Measurements from ENCODE around the gene SLC17A2. TPM values are rescaled to one million over a fixed set of nuclear protein-coding genes. Genes with fewer than 3 reads are reported as not detected.

Gene SLC17A2
- total RNA-seq, 2 experiments from 2014 or later = not detected

DNA sequence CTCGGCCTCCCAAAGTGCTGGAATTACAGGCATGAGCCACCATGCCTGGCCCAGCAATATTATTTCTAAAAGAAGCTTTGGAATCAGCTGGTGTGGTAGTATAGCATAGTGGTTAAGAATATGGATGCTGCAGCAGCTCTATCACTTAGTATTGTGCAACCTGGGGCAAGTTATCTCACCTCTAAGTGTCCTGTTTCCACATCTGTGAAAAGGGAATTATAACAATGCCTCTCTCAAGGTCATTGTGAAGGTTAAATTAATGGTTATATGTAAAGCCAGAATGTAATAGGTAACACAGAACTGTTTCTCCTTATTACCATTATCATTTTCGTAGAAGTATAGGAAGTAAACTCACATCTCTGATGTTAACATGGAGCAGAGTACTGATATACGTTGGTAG is 14.2 kb downstream of the SLC17A2 start:
- Mint-ChIP-seq H3K27me3 (no peaks in the 10 kb centered on the region), H3K4me1 (peaks cover 13% of the 10 kb centered on the region), H3K9me3 (no peaks in the 10 kb centered on the region), H3K36me3 (peaks cover 1% of the 10 kb centered on the region), H3K4me3 (no peak overlapping the region), H3K27ac (no peak overlapping the region)
- DNase-seq = no peak

DNA sequence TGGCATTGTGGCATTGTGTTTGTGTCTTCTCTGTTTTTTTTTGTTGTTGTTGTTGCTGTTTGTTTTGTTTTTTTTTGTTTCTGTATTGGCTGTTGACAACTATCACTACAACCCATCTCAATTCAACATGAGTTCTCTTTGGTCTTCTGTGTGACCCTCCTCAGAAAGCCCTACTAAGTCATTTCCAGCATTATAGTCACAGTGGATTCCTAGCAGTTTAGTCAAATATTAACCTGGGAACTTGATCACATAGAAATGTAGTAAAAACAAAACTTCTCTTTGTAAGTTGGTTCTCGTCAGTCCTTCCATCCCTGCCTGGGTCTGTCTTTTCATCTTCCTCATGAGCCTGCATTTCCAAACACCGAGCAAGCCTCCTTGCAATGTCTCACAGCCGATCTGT is 16.8 kb downstream of the SLC17A2 start:
- H3K27ac Mint-ChIP-seq = no peak overlapping the region
- H3K27me3 Mint-ChIP-seq = no peaks in the 10 kb centered on the region
- H3K4me1 Mint-ChIP-seq = peaks cover 13% of the 10 kb centered on the region
- peaks cover 1% of the 10 kb centered on the region for H3K36me3 Mint-ChIP-seq
- no peak overlapping the region for H3K4me3 Mint-ChIP-seq
- DNase-seq = no peak
- no peaks in the 10 kb centered on the region for H3K9me3 Mint-ChIP-seq

DNA sequence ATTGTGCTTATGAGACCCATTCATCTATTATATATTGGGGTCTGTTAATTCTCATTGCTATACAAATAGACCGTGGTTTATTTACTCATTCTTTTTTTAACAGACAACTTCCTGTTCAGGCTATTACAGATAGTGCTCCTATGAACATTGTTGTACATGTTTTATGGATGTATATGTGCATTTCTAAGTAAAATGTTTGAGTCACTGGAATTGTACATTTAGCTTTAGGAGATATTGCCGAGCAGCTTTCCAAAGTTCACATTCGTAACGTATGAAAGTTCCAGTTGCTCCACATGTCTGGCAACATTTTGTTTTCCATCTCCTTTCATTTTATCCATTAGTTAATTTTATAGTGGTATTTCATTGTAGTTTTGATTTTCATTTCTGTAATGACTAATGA is 19.1 kb downstream of the SLC17A2 start:
- no peaks in the 10 kb centered on the region for H3K9me3 Mint-ChIP-seq
- no peak overlapping the region for H3K27ac Mint-ChIP-seq
- no peak for DNase-seq
- peaks cover 9% of the 10 kb centered on the region for H3K4me1 Mint-ChIP-seq
- no peaks in the 10 kb centered on the region for H3K27me3 Mint-ChIP-seq
- H3K4me3 Mint-ChIP-seq = no peak overlapping the region
- H3K36me3 Mint-ChIP-seq = peaks cover 1% of the 10 kb centered on the region

DNA sequence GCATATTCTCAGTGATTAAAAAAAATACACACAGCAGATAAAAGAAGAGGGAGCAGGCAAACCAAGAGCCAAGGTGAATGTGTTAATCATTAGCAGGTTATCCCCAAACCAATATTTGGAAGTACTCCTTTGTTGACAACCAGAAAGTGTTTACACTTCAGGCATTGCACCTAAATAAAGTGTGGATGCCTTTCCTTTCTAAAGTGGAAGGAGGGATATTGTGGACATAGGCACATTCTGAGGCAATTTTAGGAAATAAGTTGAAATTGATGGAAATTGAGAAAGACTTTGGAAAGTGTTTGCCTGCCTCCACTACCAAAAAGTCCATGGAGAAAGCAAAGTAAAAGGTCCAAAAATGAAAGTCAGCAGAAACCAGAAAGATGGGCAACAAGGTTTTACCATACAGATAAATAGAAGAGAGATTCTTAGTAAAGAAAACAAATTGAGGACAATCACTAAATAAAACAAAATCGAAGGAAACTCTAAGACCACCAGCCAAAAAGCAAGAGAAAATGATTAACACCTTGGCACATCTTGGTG is 22.9 kb downstream of the SLC17A2 start:
- Mint-ChIP-seq H3K4me3 (no peak overlapping the region), H3K36me3 (no peaks in the 10 kb centered on the region), H3K27ac (no peak overlapping the region), H3K27me3 (peaks cover 6% of the 10 kb centered on the region), H3K9me3 (no peaks in the 10 kb centered on the region), H3K4me1 (peaks cover 9% of the 10 kb centered on the region)
- no peak for DNase-seq

DNA sequence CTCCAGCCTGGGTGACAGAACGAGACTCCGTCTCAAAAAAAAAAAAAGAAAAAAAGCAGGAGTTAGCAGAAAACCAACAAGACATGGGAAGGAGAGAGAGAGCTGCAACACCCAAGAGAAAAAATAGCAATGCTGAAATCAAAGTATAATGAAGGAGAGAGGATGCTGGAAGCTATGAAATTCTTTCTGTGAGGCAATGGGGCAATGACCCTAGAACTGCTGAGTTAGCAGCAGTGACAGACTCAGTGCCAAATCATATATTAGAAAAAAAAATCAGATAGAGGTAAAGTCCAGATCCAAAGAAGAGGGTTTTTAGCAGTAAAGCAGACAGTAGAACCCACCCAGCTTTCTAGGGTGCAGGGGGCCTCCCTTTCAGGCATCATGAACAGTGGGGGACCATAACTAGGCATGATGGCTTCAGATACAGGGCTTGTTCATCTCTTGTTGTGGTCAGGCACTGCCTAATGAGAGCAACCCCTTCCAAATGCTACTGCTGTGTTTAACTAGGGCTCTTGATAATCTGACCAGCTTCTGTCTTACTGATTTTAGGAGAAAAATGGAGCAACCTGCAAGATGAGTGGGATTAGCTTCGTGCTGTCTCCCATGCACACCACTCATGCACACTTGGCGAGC is 26.9 kb downstream of the SLC17A2 start:
- no peak for DNase-seq
- Mint-ChIP-seq H3K4me1 (peaks cover 11% of the 10 kb centered on the region), H3K27me3 (peaks cover 6% of the 10 kb centered on the region), H3K4me3 (no peak overlapping the region), H3K27ac (no peak overlapping the region), H3K9me3 (no peaks in the 10 kb centered on the region), H3K36me3 (no peaks in the 10 kb centered on the region)

DNA sequence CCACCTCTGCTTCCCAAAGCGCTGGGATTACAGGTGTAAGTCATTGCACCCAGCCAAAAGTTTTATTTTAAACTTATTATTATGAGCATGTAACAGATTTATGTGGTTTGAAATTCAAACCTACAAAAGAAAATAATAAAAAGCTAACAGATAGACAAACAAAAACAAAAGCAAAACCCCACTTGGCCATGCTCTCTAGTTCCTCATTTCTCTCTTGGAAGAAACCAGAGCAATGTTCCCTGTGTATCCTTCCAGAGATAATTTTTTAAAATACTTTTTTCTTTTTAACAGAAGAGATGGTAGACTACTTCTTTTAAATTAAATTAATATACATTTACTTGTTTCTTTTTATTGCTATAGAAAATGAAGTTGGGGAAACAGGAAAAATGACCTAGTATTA is 28.4 kb downstream of the SLC17A2 start:
- H3K27ac Mint-ChIP-seq = no peak overlapping the region
- H3K36me3 Mint-ChIP-seq = no peaks in the 10 kb centered on the region
- peaks cover 7% of the 10 kb centered on the region for H3K4me1 Mint-ChIP-seq
- DNase-seq = no peak
- H3K9me3 Mint-ChIP-seq = no peaks in the 10 kb centered on the region
- no peak overlapping the region for H3K4me3 Mint-ChIP-seq
- H3K27me3 Mint-ChIP-seq = peaks cover 9% of the 10 kb centered on the region

DNA sequence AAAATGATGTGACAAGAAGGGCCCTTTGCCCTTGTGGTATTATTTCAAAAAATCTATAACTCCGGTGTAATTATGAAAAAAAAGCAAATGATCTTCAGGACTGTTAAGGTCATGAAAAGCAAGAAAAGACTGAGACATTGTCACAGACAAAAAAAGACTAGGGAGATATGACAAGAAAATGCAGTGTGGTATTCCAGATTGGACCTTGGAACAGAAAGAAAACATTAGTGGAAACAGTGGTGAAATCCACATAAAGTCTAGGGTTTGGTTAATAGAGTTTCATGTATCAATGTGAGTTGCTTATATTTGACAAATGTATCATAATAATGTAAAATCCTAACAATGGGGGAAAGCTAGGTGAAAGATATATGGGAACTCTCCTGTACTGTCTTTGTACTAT is 29.6 kb downstream of the SLC17A2 start:
- Mint-ChIP-seq H3K27ac (no peak overlapping the region), H3K4me1 (peaks cover 7% of the 10 kb centered on the region), H3K4me3 (no peak overlapping the region), H3K27me3 (peaks cover 12% of the 10 kb centered on the region), H3K36me3 (no peaks in the 10 kb centered on the region), H3K9me3 (no peaks in the 10 kb centered on the region)
- no peak for DNase-seq

DNA sequence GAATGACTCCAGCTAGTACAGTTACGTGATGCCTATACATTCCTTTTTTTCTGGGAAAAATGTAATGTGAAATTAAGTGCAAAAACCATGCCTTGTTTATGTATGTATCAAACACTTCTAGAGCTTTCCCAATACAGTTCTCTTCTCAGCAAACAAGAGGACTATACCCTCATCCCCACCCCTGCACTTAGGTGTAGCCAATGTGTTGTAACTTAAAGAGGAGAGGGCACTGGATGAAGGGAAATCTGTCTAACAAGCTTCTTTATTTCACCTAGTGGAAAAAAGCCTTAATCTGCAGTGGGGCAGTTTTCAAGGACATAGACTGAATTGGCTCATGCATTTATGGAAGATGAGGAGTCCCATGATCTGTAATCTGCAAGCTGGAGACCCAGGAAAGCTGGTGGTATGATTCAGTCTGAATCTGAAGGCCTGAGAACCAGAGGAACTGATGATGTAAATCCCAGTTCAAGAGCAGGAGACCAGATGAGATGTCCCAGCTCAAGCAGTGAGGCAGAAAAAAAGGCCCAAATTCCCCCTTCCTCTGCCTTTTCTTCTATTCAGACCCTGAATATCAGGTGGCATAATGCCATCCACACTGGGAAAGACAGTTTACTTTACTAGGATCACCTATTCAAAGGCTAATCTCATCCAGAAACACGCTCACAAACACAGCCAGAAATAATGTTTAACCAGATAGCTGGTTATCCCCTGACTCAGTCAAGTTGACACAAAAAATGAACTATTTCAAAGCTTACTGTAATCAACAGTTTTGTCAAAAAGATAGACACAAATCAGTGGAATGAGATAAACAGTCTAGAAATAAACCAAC is 30.7 kb downstream of the SLC17A2 start:
- Mint-ChIP-seq H3K9me3 (no peaks in the 10 kb centered on the region), H3K36me3 (no peaks in the 10 kb centered on the region), H3K27me3 (peaks cover 12% of the 10 kb centered on the region), H3K4me3 (no peak overlapping the region), H3K27ac (no peak overlapping the region), H3K4me1 (peaks cover 7% of the 10 kb centered on the region)
- DNase-seq = no peak

DNA sequence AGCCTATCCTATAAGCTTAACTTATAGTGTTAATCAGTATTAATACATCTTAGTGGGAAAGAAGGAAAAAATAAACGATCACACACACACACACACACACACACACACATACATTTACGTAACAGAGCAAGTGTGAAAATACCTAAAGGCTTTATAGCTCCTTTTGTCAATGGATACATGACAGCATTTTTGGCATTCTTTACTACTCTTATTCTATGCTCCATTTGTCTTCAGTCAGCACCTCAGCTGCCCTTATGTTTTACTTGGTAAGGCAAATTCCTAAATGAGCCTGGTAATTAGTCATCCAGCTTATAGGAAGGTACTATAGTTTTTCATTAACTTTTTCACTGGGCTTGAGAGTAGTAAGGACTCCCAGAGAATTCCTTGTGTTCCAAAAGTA is 31.4 kb downstream of the SLC17A2 start:
- H3K9me3 Mint-ChIP-seq = no peaks in the 10 kb centered on the region
- peaks cover 12% of the 10 kb centered on the region for H3K27me3 Mint-ChIP-seq
- no peak for DNase-seq
- no peak overlapping the region for H3K27ac Mint-ChIP-seq
- peaks cover 7% of the 10 kb centered on the region for H3K4me1 Mint-ChIP-seq
- no peak overlapping the region for H3K4me3 Mint-ChIP-seq
- no peaks in the 10 kb centered on the region for H3K36me3 Mint-ChIP-seq

DNA sequence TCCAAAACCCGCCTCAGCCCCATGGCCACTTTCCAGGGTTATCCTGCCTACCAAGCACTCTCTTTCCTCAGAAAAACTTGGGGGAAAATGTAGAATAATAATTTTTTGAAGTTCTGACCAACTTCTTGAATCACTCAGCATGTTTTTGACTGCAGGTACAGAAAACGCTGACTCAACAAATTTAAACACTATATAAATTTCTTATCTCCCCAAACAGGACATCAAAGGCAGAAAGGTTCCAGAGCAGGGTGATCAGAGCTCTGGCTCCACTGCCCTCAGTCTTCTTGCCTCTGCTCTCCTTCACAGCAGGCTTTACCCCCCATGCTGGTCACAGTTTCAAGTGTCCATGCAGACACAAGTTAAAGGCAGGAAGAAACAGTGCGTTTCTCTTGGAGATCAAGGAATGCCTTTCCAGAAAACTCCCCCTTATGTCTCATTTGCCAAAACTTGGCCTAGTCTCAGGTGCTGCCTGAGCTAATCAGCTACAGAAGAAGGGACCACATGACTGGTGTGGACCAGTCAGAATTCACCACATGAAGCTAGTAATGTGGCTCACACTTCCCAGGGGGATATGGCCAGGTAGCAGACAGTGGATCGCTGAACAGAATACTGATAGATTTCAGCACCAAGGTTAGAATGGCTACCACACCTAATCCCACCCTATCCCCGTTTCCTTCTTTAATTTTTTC is 32.1 kb downstream of the SLC17A2 start:
- Mint-ChIP-seq H3K27ac (no peak overlapping the region), H3K4me1 (peaks cover 7% of the 10 kb centered on the region), H3K4me3 (no peak overlapping the region), H3K9me3 (no peaks in the 10 kb centered on the region), H3K36me3 (no peaks in the 10 kb centered on the region), H3K27me3 (peaks cover 12% of the 10 kb centered on the region)
- no peak for DNase-seq

DNA sequence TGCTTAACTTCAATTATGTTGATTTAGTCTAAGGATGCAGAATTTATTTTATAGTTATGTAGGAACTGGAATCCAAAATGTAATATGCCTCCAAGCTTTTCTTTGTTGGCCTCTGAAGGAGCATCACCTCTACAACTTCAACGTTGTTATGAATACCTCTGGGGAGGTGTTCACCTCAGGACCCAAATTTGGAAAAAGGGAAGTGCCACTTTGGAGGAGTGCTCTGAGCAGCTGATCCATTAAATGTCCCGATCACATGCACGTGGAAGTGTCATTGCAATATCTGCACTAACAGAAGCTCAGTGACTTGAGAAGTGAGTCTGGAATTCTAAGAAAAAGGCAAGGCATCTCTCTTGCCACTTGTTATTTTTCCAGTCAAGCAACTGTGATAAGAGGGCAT is 34.2 kb downstream of the SLC17A2 start:
- DNase-seq = no peak
- Mint-ChIP-seq H3K36me3 (no peaks in the 10 kb centered on the region), H3K4me3 (no peak overlapping the region), H3K27ac (no peak overlapping the region), H3K27me3 (peaks cover 10% of the 10 kb centered on the region), H3K9me3 (no peaks in the 10 kb centered on the region), H3K4me1 (peaks cover 7% of the 10 kb centered on the region)

DNA sequence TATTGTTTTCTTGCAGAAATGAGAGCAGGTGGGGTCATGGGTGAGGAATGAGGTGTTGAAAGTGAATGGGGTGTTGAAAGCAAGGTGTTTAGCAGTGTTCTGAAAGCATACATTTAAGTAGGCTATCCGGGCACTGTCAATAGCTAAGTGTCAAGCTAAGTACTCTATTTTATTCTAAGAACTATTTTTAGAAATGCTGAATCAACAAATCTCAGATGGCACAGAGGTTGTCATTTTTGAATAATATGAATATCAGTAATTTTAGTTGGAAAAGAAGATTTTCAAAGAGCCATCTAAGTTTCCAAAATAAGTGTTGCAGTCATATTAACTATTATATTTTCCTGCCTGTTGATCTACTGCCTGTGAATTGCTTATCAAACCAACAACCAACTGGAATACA is 34.7 kb downstream of the SLC17A2 start:
- H3K4me1 Mint-ChIP-seq = peaks cover 7% of the 10 kb centered on the region
- H3K27ac Mint-ChIP-seq = no peak overlapping the region
- H3K36me3 Mint-ChIP-seq = no peaks in the 10 kb centered on the region
- peaks cover 10% of the 10 kb centered on the region for H3K27me3 Mint-ChIP-seq
- no peak overlapping the region for H3K4me3 Mint-ChIP-seq
- no peaks in the 10 kb centered on the region for H3K9me3 Mint-ChIP-seq
- no peak for DNase-seq

DNA sequence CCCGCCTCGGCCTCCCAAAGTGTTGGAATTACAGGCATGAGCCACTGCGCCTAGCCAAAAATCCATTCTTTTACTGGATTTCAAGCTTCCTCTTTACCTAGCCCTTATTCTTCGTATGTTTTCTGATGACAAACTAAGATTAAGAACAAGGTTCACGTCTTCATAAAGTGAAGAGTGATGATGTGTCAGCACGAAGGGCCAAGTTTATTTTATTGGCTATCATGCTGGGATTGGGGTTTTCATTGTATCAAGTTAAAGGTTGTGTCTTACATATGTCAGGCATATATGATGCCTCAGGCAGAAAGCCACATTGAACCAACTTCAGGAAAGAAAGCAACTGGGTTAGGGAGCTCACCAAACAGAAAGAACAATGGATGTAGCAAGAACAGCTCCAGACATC is 36.7 kb downstream of the SLC17A2 start:
- peaks cover 10% of the 10 kb centered on the region for H3K27me3 Mint-ChIP-seq
- H3K27ac Mint-ChIP-seq = no peak overlapping the region

DNA sequence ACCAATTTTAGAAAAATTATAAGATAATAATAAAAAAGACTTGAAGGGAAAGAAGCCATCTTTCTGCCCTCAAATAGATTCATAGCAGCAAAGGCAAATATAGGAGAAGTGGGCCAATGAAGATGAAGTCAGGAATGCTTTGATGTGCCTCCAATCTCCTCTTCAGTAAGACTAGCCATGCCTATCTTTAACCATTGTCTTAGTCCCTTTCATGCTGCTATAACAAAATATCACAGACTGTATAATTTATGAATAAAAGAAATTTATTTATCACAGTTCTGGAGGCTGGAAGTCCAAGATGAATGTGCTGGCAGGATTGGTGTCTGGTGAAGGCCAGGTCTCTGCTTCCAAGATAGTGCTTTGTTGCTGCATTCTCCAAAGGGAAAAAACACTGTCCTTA is 37.6 kb downstream of the SLC17A2 start:
- Mint-ChIP-seq H3K27me3 (peaks cover 10% of the 10 kb centered on the region), H3K9me3 (no peaks in the 10 kb centered on the region), H3K27ac (no peak overlapping the region), H3K4me1 (no peaks in the 10 kb centered on the region), H3K4me3 (no peak overlapping the region), H3K36me3 (no peaks in the 10 kb centered on the region)
- DNase-seq = no peak

More for the DNA sequence above, 36.7 kb downstream of the SLC17A2 start:
- Mint-ChIP-seq H3K36me3 (no peaks in the 10 kb centered on the region), H3K4me1 (no peaks in the 10 kb centered on the region), H3K9me3 (no peaks in the 10 kb centered on the region), H3K4me3 (no peak overlapping the region)
- no peak for DNase-seq

Measured in activated naive CD8-positive, alpha-beta T cell treated with anti-CD3 and anti-CD28 coated beads for 36 hours (primary cell).